Mesendoderm (in vitro differentiated cells): Measurements from ENCODE around the gene ONECUT3.

Experiments used
- DNase-seq: peaks from one replicate; pipeline ENCODE4 v3.0.0; 2013
- H2AK5ac ChIP-seq: 2 replicates; pipeline ENCODE4 v1.6.1; 2013; ENCODE audit warnings: low read length, inconsistent platforms
- H2BK120ac ChIP-seq: 2 replicates; pipeline ENCODE4 v1.6.1; 2013; ENCODE audit warnings: low read depth, mild to moderate bottlenecking, low read length, moderate library complexity, mixed read lengths
- H2BK15ac ChIP-seq: replicated peaks from 2 replicates; pipeline ENCODE4 v1.6.1; 2013; ENCODE audit warnings: low read depth, mild to moderate bottlenecking, moderate library complexity
- H2BK5ac ChIP-seq: 2 replicates; pipeline ENCODE4 v1.6.1; 2013; ENCODE audit warnings: low read length, inconsistent platforms
- H3K18ac ChIP-seq: 2 replicates; pipeline ENCODE4 v1.6.1; 2013; ENCODE audit warnings: mild to moderate bottlenecking, low read length, mixed read lengths
- H3K23ac ChIP-seq: one replicate; pipeline ENCODE4 v1.6.1; 2013; ENCODE audit warnings: low read length
- H3K27ac ChIP-seq: 2 replicates; pipeline ENCODE4 v1.5.1; 2013; ENCODE audit warnings: low read depth, mild to moderate bottlenecking, inconsistent platforms, low read length, moderate library complexity
- H3K27me3 ChIP-seq: 2 replicates; pipeline ENCODE4 v1.6.1; 2013; ENCODE audit warnings: low read length, control low read depth, mild to moderate bottlenecking, inconsistent platforms; ENCODE audit not compliant: insufficient read depth, poor library complexity
- H3K36me3 ChIP-seq: 2 replicates; pipeline ENCODE4 v1.6.1; 2013; ENCODE audit warnings: low read length, inconsistent platforms; ENCODE audit not compliant: control insufficient read depth, insufficient read depth
- H3K4ac ChIP-seq: one replicate; pipeline ENCODE4 v1.6.1; 2013; ENCODE audit warnings: low read depth, mild to moderate bottlenecking, low read length, moderate library complexity
- H3K4me1 ChIP-seq: 2 replicates; pipeline ENCODE4 v1.6.1; 2013; ENCODE audit warnings: low read depth, low read length, inconsistent platforms; ENCODE audit not compliant: control insufficient read depth
- H3K4me2 ChIP-seq: 2 replicates; pipeline ENCODE4 v1.6.1; 2013; ENCODE audit warnings: low read length
- H3K4me3 ChIP-seq: 2 replicates; pipeline ENCODE4 v1.5.1; 2013; ENCODE audit warnings: mild to moderate bottlenecking, low read length
- H3K56ac ChIP-seq: one replicate; pipeline ENCODE4 v1.6.1; 2013; ENCODE audit warnings: low read length
- H3K79me1 ChIP-seq: 2 replicates; pipeline ENCODE4 v1.6.1; 2013; ENCODE audit warnings: low read length, inconsistent platforms
- H3K79me2 ChIP-seq: 2 replicates; pipeline ENCODE4 v1.6.1; 2013; ENCODE audit warnings: mild to moderate bottlenecking, low read length; ENCODE audit not compliant: control insufficient read depth, insufficient read depth
- H3K9ac ChIP-seq: 2 replicates; pipeline ENCODE4 v1.6.1; 2013; ENCODE audit warnings: low read length, inconsistent platforms
- H4K5ac ChIP-seq: one replicate; pipeline ENCODE4 v1.6.1; 2013; ENCODE audit warnings: low read length
- H4K8ac ChIP-seq: one replicate; pipeline ENCODE4 v1.6.1; 2013; ENCODE audit warnings: low read depth, mild to moderate bottlenecking, control low read depth, low read length, moderate library complexity
- WGBS: extraction: QIAGEN DNeasy Blood & Tissue Kit; methylation state at CpG from one replicate; pipeline ENCODE4 v1.1.7; 2013; ENCODE audit warnings: low lambda C conversion rate, missing lambda C conversion rate; ENCODE audit not compliant: insufficient coverage; ENCODE audit errors: extremely low coverage; 5-methylcytosine and 5-hydroxymethylcytosine counted together

ONECUT3 gene

GRCh38 chr19:1787116-1787515, 33.8 kb downstream of the ONECUT3 start:
- no peak overlapping the region for H3K23ac ChIP-seq
- H3K27ac ChIP-seq, result no peak overlapping the region
- H4K8ac ChIP-seq, result no peak overlapping the region
- no peak overlapping the region for H3K4me3 ChIP-seq
- H3K4ac ChIP-seq, result no peak overlapping the region
- no peak overlapping the region for H2BK5ac ChIP-seq
- H3K4me2 ChIP-seq, result no peak overlapping the region
- no peak overlapping the region for H4K5ac ChIP-seq
- no peak overlapping the region for H3K18ac ChIP-seq
- no peak overlapping the region for H2BK15ac ChIP-seq
- H3K79me2 ChIP-seq, result no peaks in the 10 kb centered on the region
- WGBS, result no CpG with 5 or more reads among the region's 8 CpGs
- no peaks in the 10 kb centered on the region for H3K36me3 ChIP-seq
- H3K79me1 ChIP-seq, result no peaks in the 10 kb centered on the region
- H3K9ac ChIP-seq, result no peak overlapping the region
- H3K4me1 ChIP-seq, result no peaks in the 10 kb centered on the region
- no peak overlapping the region for H3K56ac ChIP-seq
- no peak overlapping the region for H2AK5ac ChIP-seq
- no peak overlapping the region for H2BK120ac ChIP-seq
- no peaks in the 10 kb centered on the region for H3K27me3 ChIP-seq
- DNase-seq, result no peak

- H3K79me1 ChIP-seq, result no peaks in the 10 kb centered on the region
- no peak overlapping the region for H3K4ac ChIP-seq
- H3K18ac ChIP-seq, result no peak overlapping the region
- H3K4me3 ChIP-seq, result no peak overlapping the region
- no peak overlapping the region for H2AK5ac ChIP-seq
- H3K36me3 ChIP-seq, result no peaks in the 10 kb centered on the region
- H3K4me1 ChIP-seq, result no peaks in the 10 kb centered on the region
- peak overlapping the region; percentile 37 for H3K56ac ChIP-seq
- peak overlapping the region; percentile 56 for H3K4me2 ChIP-seq
- H4K8ac ChIP-seq, result no peak overlapping the region
- no peak overlapping the region for H4K5ac ChIP-seq
- DNase-seq, result no peak
- no peak overlapping the region for H2BK5ac ChIP-seq
- WGBS, result no CpG with 5 or more reads among the region's 59 CpGs
- no peak overlapping the region for H2BK120ac ChIP-seq
- no peak overlapping the region for H3K27ac ChIP-seq
- H3K9ac ChIP-seq, result peak overlapping the region; percentile 17
- H2BK15ac ChIP-seq, result no peak overlapping the region
- no peaks in the 10 kb centered on the region for H3K27me3 ChIP-seq
- no peak overlapping the region for H3K23ac ChIP-seq
- no peaks in the 10 kb centered on the region for H3K79me2 ChIP-seq
Observed at GRCh38 chr19:1789261-1790041, 36.1 kb downstream of the ONECUT3 start.

DNA sequence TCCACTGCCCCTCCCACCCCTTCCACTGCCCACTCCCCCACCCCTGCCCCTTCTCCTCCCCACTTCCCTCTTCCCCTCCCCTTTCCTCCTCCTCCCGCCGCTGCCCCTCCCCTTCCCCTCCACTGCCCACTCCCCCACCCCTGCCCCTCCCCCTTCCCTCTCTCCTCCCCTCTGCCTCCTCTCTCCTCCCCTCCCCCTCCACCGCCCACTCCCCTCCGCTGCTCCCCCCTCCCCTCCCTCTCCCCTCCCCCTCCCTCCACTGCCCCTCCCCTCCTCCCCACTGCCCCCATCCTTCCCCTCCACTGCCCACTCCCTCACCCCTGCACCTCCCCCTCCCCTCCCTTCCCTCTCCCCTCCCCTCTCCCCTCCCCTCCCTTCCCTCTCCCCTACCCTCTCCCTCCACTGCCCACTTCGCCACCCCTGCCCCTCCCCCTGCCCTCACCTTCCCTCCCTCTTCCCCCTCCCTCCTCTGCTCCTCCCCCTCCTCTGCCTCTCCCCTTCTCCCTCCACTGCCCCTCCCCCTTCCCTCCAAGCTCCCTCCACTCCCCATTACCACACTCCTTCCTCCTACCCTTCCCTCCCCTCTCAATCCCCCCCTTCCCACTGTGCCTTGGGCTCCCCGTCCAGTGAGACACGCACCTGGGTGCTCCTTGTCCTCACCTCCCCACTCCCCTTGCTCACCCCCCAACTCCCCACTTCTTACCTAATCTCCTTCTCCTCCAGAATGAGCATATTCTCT, 36.9 kb downstream of the ONECUT3 start:
- no peaks in the 10 kb centered on the region for H3K36me3 ChIP-seq
- no peak overlapping the region for H3K9ac ChIP-seq
- no peak overlapping the region for H2BK15ac ChIP-seq
- H3K4me1 ChIP-seq, result no peaks in the 10 kb centered on the region
- H3K79me1 ChIP-seq, result no peaks in the 10 kb centered on the region
- no peak overlapping the region for H2AK5ac ChIP-seq
- H3K79me2 ChIP-seq, result no peaks in the 10 kb centered on the region
- no peak overlapping the region for H3K23ac ChIP-seq
- H4K8ac ChIP-seq, result no peak overlapping the region
- H3K4ac ChIP-seq, result no peak overlapping the region
- H3K27me3 ChIP-seq, result no peaks in the 10 kb centered on the region
- no peak overlapping the region for H3K4me2 ChIP-seq
- no peak overlapping the region for H3K27ac ChIP-seq
- H3K18ac ChIP-seq, result no peak overlapping the region
- H3K4me3 ChIP-seq, result no peak overlapping the region
- H3K56ac ChIP-seq, result no peak overlapping the region
- H2BK120ac ChIP-seq, result no peak overlapping the region
- no CpG with 5 or more reads among the region's 7 CpGs for whole genome bisulfite sequencing
- H4K5ac ChIP-seq, result no peak overlapping the region
- no peak for DNase-seq
- H2BK5ac ChIP-seq, result no peak overlapping the region

DNA sequence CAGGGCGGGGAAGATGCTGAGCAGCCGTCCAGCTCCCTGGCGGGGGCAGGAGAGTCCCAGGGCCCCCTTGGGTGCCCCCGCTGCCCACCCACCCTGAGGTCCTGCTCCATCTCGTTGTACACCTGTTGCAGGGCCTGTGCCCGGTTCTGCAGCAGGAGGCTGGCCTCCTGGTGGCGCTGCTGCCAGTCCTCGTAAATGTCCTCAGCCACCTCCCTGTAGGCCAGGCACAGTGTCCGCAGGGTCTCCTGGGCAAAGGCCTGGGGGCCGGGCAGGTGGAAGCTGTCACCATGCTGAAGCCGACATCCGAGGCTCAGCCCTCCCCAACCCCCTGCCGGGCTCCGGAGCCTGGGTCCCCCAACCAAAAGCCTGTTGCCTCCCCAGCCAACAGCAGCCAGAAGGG, 38.6 kb downstream of the ONECUT3 start:
- no peaks in the 10 kb centered on the region for H3K4me1 ChIP-seq
- no peak overlapping the region for H2BK5ac ChIP-seq
- no peak overlapping the region for H2BK120ac ChIP-seq
- DNase-seq, result no peak
- no peaks in the 10 kb centered on the region for H3K79me1 ChIP-seq
- H3K18ac ChIP-seq, result no peak overlapping the region
- H3K4ac ChIP-seq, result no peak overlapping the region
- H3K23ac ChIP-seq, result no peak overlapping the region
- H2AK5ac ChIP-seq, result no peak overlapping the region
- H3K36me3 ChIP-seq, result no peaks in the 10 kb centered on the region
- no peak overlapping the region for H3K9ac ChIP-seq
- WGBS, result no CpG with 5 or more reads among the region's 14 CpGs
- H3K27me3 ChIP-seq, result no peaks in the 10 kb centered on the region
- no peak overlapping the region for H2BK15ac ChIP-seq
- no peak overlapping the region for H3K4me2 ChIP-seq
- H3K27ac ChIP-seq, result no peak overlapping the region
- no peaks in the 10 kb centered on the region for H3K79me2 ChIP-seq
- no peak overlapping the region for H3K56ac ChIP-seq
- H4K8ac ChIP-seq, result no peak overlapping the region
- no peak overlapping the region for H3K4me3 ChIP-seq
- no peak overlapping the region for H4K5ac ChIP-seq

GRCh38 chr19:1794424-1795172, 41.3 kb downstream of the ONECUT3 start:
- Histone ChIP-seq H2BK120ac (no peak overlapping the region), H4K5ac (no peak overlapping the region), H3K27me3 (no peaks in the 10 kb centered on the region), H2BK15ac (no peak overlapping the region), H3K56ac (no peak overlapping the region), H3K36me3 (no peaks in the 10 kb centered on the region), H2BK5ac (no peak overlapping the region), H3K4me3 (no peak overlapping the region), H3K4me2 (no peak overlapping the region), H3K4me1 (no peaks in the 10 kb centered on the region), H3K23ac (no peak overlapping the region), H3K9ac (no peak overlapping the region), H3K4ac (no peak overlapping the region), H3K79me2 (no peaks in the 10 kb centered on the region), H2AK5ac (no peak overlapping the region), H3K27ac (no peak overlapping the region), H3K18ac (no peak overlapping the region), H4K8ac (no peak overlapping the region), H3K79me1 (no peaks in the 10 kb centered on the region)
- DNase-seq, result peak; percentile 46
- no CpG with 5 or more reads among the region's 20 CpGs for WGBS
